ENCODE results near the gene ETS2. TPM values are rescaled to one million over a fixed set of nuclear protein-coding genes. Genes with fewer than 3 reads are reported as not detected.
A peak's percentile ranks its signal among the peaks of the same experiment; 100 is the strongest.

The ETS2 gene
- 10 to 100 TPM; 15.2 to 19.7 TPM for total RNA-seq

- POLR2A ChIA-PET: interaction anchor here (0.7 kb wide), 1 partner anchor 37 kb away, joined by 3 read pairs; no protein-coding TSS in a partner anchor
- peak; percentile 80 for DNase-seq
- Mint-ChIP-seq H3K4me1 (peaks cover 34% of the 10 kb centered on the region), H3K36me3 (ENCODE audit: low read depth) (peaks cover 27% of the 10 kb centered on the region), H3K4me3 (peak within 1 kb of the TSS; percentile 76), H3K9me3 (no peaks in the 10 kb centered on the region), H3K27ac (peak within 1 kb of the TSS; percentile 92), H3K27me3 (no peaks in the 10 kb centered on the region)
- CTCF ChIA-PET: interaction anchor here (1.2 kb wide), 1 partner anchor 18 kb away, joined by 3 read pairs; no protein-coding TSS in a partner anchor
Measured at GRCh38 chr21:38805328-38806152, at the start of gene ETS2. Gene ETS2 (plus strand): TSS chr21:38805929. CDS start chr21:38810035, 4,106 bp downstream.

- Mint-ChIP-seq H3K27ac (no peak overlapping the region), H3K4me3 (no peak overlapping the region), H3K4me1 (peaks cover 10% of the 10 kb centered on the region), H3K9me3 (no peaks in the 10 kb centered on the region), H3K36me3 (ENCODE audit: low read depth) (no peaks in the 10 kb centered on the region), H3K27me3 (peaks cover 4% of the 10 kb centered on the region)
- CTCF ChIA-PET: interaction anchor here (1.6 kb wide), 1 partner anchor 9 kb away, joined by 3 read pairs; no protein-coding TSS in a partner anchor
- POLR2A ChIA-PET: no interaction called here
- DNase-seq: no peak
Measured at GRCh38 chr21:38756746-38757145, 49.0 kb upstream of the ETS2 start.

- ChIA-PET CTCF (no interaction called here), POLR2A (no interaction called here)
Measured at GRCh38 chr21:38758501-38759214, 47.1 kb upstream of the ETS2 start.

GRCh38 chr21:38759413-38759812, 46.3 kb upstream of the ETS2 start:
- H3K27ac Mint-ChIP-seq: no peak overlapping the region
- H3K9me3 Mint-ChIP-seq: no peaks in the 10 kb centered on the region
- ChIA-PET CTCF (interaction anchor here (0.7 kb wide), 1 partner anchor 26 kb away, joined by 3 read pairs; no protein-coding TSS in a partner anchor), POLR2A (no interaction called here)
- DNase-seq: no peak
- peaks cover 10% of the 10 kb centered on the region for H3K4me1 Mint-ChIP-seq
- H3K27me3 Mint-ChIP-seq: peaks cover 1% of the 10 kb centered on the region
- H3K36me3 Mint-ChIP-seq (ENCODE audit: low read depth): no peaks in the 10 kb centered on the region
- no peak overlapping the region for H3K4me3 Mint-ChIP-seq

More at GRCh38 chr21:38758501-38759214, 47.1 kb upstream of the ETS2 start:
- no peak overlapping the region for H3K27ac Mint-ChIP-seq
- H3K4me1 Mint-ChIP-seq: peaks cover 10% of the 10 kb centered on the region
- H3K4me3 Mint-ChIP-seq: no peak overlapping the region
- DNase-seq: no peak
- H3K36me3 Mint-ChIP-seq (ENCODE audit: low read depth): no peaks in the 10 kb centered on the region
- H3K27me3 Mint-ChIP-seq: peaks cover 4% of the 10 kb centered on the region
- H3K9me3 Mint-ChIP-seq: no peaks in the 10 kb centered on the region

- ChIA-PET POLR2A (no interaction called here), CTCF (interaction anchor here (0.7 kb wide), 1 partner anchor 27 kb away, joined by 3 read pairs; no protein-coding TSS in a partner anchor)
- peaks cover 1% of the 10 kb centered on the region for H3K36me3 Mint-ChIP-seq (ENCODE audit: low read depth)
- H3K27ac Mint-ChIP-seq: no peak overlapping the region
- H3K4me3 Mint-ChIP-seq: no peak overlapping the region
- H3K4me1 Mint-ChIP-seq: peaks cover 9% of the 10 kb centered on the region
- DNase-seq: no peak
- H3K27me3 Mint-ChIP-seq: peaks cover under 1% of the 10 kb centered on the region
- peaks cover 5% of the 10 kb centered on the region for H3K9me3 Mint-ChIP-seq
Measured at GRCh38 chr21:38760017-38760761, 45.5 kb upstream of the ETS2 start.

- DNase-seq: no peak
- peaks cover 7% of the 10 kb centered on the region for H3K9me3 Mint-ChIP-seq
Measured at GRCh38 chr21:38760762-38761155, 45.0 kb upstream of the ETS2 start.

GRCh38 chr21:38761531-38761930, 44.2 kb upstream of the ETS2 start:
- CTCF ChIA-PET: interaction anchor here (0.6 to 0.9 kb wide), 4 partner anchors 12 to 262 kb away, joined by 3 to 5 read pairs (median 4); no protein-coding TSS in a partner anchor
- peaks cover 12% of the 10 kb centered on the region for H3K9me3 Mint-ChIP-seq

More at GRCh38 chr21:38760762-38761155, 45.0 kb upstream of the ETS2 start:
- no peak overlapping the region for H3K4me3 Mint-ChIP-seq
- peaks cover 5% of the 10 kb centered on the region for H3K36me3 Mint-ChIP-seq (ENCODE audit: low read depth)
- ChIA-PET CTCF (no interaction called here), POLR2A (no interaction called here)
- H3K27me3 Mint-ChIP-seq: no peaks in the 10 kb centered on the region
- H3K4me1 Mint-ChIP-seq: peaks cover 8% of the 10 kb centered on the region
- no peak overlapping the region for H3K27ac Mint-ChIP-seq

GRCh38 chr21:38765056-38765455, 40.7 kb upstream of the ETS2 start:
- H3K36me3 Mint-ChIP-seq (ENCODE audit: low read depth): peaks cover 13% of the 10 kb centered on the region
- peaks cover 12% of the 10 kb centered on the region for H3K9me3 Mint-ChIP-seq
- CTCF ChIA-PET: interaction anchor here (0.5 to 1.6 kb wide), 5 partner anchors 9 to 85 kb away, joined by 3 to 4 read pairs (median 3); no protein-coding TSS in a partner anchor
- H3K4me3 Mint-ChIP-seq: no peak overlapping the region
- DNase-seq: no peak
- peaks cover 39% of the 10 kb centered on the region for H3K4me1 Mint-ChIP-seq
- no peaks in the 10 kb centered on the region for H3K27me3 Mint-ChIP-seq
- POLR2A ChIA-PET: no interaction called here
- H3K27ac Mint-ChIP-seq: peak overlapping the region; percentile 100

More at GRCh38 chr21:38761531-38761930, 44.2 kb upstream of the ETS2 start:
- H3K27ac Mint-ChIP-seq: no peak overlapping the region
- POLR2A ChIA-PET: interaction anchor here (0.6 kb wide), 1 partner anchor 47 kb away, joined by 3 read pairs; no protein-coding TSS in a partner anchor
- no peak overlapping the region for H3K4me3 Mint-ChIP-seq
- no peak for DNase-seq
- H3K4me1 Mint-ChIP-seq: peaks cover 12% of the 10 kb centered on the region
- H3K27me3 Mint-ChIP-seq: no peaks in the 10 kb centered on the region
- H3K36me3 Mint-ChIP-seq (ENCODE audit: low read depth): peaks cover 13% of the 10 kb centered on the region

- Mint-ChIP-seq H3K9me3 (peaks cover 12% of the 10 kb centered on the region), H3K4me3 (peak overlapping the region; percentile 81), H3K36me3 (ENCODE audit: low read depth) (peaks cover 13% of the 10 kb centered on the region), H3K4me1 (peaks cover 39% of the 10 kb centered on the region), H3K27ac (peak overlapping the region; percentile 100), H3K27me3 (no peaks in the 10 kb centered on the region)
- ChIA-PET POLR2A (interaction anchor here (0.7 kb wide), 1 partner anchor 40 kb away, joined by 7 read pairs; no protein-coding TSS in a partner anchor), CTCF (interaction anchor here (0.6 to 1.2 kb wide), 2 partner anchors 37 to 371 kb away, joined by 3 to 4 read pairs; no protein-coding TSS in a partner anchor)
- peak; percentile 84 for DNase-seq
Measured at GRCh38 chr21:38766987-38767722, 38.6 kb upstream of the ETS2 start.

GRCh38 chr21:38768471-38769063, 37.2 kb upstream of the ETS2 start:
- DNase-seq: peak; percentile 49
- ChIA-PET POLR2A (interaction anchor here (0.6 kb wide), 1 partner anchor 37 kb away, joined by 3 read pairs; no protein-coding TSS in a partner anchor), CTCF (interaction anchor here (0.6 to 1.9 kb wide), 2 partner anchors 17 to 1194 kb away, joined by 3 to 4 read pairs; no protein-coding TSS in a partner anchor)
- Mint-ChIP-seq H3K27ac (peak overlapping the region; percentile 100), H3K9me3 (peaks cover 12% of the 10 kb centered on the region), H3K4me1 (peaks cover 48% of the 10 kb centered on the region), H3K27me3 (no peaks in the 10 kb centered on the region), H3K36me3 (ENCODE audit: low read depth) (peaks cover 13% of the 10 kb centered on the region), H3K4me3 (peak overlapping the region; percentile 81)

GRCh38 chr21:38769191-38769780, 36.4 kb upstream of the ETS2 start:
- DNase-seq: no peak
- Mint-ChIP-seq H3K4me3 (peak overlapping the region; percentile 81), H3K27me3 (no peaks in the 10 kb centered on the region), H3K4me1 (peaks cover 48% of the 10 kb centered on the region), H3K9me3 (peaks cover 12% of the 10 kb centered on the region), H3K27ac (peak overlapping the region; percentile 100), H3K36me3 (ENCODE audit: low read depth) (peaks cover 13% of the 10 kb centered on the region)
- ChIA-PET POLR2A (no interaction called here), CTCF (interaction anchor here (1.9 kb wide), 1 partner anchor 17 kb away, joined by 4 read pairs; no protein-coding TSS in a partner anchor)
